ENCODE results near the gene MEGF6. TPM values are rescaled to one million over a fixed set of nuclear protein-coding genes. Genes with fewer than 3 reads are reported as not detected.

The MEGF6 gene
- total RNA-seq, 1 donor, result 102 TPM

DNA sequence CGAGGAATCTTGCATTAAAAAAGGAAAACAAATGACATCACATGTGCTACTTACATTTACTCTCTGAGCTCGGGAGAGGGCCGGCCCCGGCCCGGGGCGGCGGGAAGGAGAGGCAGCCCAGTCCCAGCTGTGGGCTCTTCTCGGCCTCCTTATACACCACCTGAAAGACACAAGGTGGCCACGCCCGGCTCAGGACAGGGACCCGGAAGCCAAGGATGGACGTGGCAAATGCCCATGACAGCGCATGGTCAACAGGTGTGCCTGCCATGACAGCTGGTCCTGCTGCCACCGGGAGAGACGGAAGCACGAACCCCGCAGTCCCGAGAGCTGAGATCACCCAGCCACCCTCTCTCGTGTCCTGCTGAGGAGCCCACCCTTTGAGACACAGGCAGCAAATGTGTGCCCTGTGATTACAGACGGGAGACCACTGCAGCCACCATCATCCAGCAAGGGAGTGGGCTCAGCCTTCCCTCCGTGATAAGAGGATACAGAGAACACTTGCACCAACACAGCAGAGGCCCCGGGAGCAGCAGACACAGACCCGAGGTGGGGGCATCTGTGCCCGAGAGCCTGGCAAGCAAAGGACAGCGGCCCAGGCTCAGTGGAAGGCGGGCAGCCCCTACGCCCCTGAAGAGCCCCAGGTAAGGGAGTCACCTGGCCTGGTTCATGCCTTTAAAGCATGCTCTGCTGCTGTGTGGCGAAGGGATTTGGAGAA is 22.2 kb upstream of the MEGF6 start:
- TF ChIP-seq, protein P1, sequence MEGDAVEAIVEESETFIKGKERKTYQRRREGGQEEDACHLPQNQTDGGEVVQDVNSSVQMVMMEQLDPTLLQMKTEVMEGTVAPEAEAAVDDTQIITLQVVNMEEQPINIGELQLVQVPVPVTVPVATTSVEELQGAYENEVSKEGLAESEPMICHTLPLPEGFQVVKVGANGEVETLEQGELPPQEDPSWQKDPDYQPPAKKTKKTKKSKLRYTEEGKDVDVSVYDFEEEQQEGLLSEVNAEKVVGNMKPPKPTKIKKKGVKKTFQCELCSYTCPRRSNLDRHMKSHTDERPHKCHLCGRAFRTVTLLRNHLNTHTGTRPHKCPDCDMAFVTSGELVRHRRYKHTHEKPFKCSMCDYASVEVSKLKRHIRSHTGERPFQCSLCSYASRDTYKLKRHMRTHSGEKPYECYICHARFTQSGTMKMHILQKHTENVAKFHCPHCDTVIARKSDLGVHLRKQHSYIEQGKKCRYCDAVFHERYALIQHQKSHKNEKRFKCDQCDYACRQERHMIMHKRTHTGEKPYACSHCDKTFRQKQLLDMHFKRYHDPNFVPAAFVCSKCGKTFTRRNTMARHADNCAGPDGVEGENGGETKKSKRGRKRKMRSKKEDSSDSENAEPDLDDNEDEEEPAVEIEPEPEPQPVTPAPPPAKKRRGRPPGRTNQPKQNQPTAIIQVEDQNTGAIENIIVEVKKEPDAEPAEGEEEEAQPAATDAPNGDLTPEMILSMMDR (IDR thresholded peaks at IDR 0.05; ENCODE audit: insufficient read depth, low read length), result no peak
- H3K4me3 ChIP-seq (ENCODE audit: low read depth, low read length), result no peak overlapping the region
- DNase-seq (ENCODE audit: low read depth), result no peak

DNA sequence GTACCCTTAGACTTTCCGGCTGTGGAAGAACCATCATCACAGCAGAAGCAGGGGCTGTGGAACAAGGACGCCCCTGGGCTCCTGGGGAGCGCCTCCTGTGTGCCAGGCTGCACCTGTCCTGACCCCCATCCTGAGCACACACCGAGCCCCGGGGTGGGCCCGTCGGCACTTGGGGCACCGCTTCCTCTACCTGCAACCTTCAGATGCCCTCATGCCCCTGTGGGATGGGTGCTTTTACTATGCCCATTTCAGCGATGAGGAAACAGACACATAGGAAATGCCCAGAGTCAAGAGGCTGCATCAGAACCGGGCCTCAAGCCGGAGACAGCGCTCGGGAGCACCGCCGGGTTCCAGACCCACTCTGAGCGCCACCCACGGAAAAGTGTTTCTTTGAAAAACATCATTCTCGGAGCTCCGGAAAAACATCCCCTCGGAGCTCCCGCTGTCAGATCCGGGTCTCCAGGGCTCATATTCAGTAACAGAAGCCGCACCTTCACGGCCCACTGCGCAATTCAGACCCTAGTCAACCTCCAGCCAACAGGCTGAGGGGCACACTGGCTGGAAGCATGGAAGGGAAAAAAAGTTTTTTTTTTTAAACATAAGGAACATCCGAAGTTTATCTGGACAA is 21.5 kb upstream of the MEGF6 start:
- TF ChIP-seq, protein P1 (IDR thresholded peaks at IDR 0.05; ENCODE audit: insufficient read depth, low read length), result no peak
- no peak for DNase-seq (ENCODE audit: low read depth)
- no peak overlapping the region for H3K4me3 ChIP-seq (ENCODE audit: low read depth, low read length)

DNA sequence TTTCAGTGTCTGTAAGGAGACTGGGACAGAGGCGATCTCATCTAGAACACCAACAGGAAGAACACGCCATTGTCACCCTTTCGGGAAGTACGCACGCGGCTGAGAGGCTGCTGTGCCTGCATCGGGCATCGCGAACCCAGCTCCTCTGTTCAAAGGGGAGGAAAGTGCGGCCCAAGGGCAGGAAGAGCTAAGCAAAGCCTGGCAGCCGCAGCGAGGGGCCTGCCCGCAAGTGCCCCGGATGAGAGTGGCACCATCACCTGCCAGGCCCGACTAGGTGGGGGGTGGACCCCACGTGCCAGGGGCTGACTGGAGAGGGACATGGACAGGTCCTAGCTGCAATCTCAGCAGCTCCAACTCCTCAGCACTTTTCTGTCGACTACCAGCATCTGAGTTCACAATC is 21.0 kb upstream of the MEGF6 start:
- TF ChIP-seq, protein P1 (IDR thresholded peaks at IDR 0.05; ENCODE audit: insufficient read depth, low read length), result no peak
- H3K4me3 ChIP-seq (ENCODE audit: low read depth, low read length), result no peak overlapping the region
- DNase-seq (ENCODE audit: low read depth), result no peak

DNA sequence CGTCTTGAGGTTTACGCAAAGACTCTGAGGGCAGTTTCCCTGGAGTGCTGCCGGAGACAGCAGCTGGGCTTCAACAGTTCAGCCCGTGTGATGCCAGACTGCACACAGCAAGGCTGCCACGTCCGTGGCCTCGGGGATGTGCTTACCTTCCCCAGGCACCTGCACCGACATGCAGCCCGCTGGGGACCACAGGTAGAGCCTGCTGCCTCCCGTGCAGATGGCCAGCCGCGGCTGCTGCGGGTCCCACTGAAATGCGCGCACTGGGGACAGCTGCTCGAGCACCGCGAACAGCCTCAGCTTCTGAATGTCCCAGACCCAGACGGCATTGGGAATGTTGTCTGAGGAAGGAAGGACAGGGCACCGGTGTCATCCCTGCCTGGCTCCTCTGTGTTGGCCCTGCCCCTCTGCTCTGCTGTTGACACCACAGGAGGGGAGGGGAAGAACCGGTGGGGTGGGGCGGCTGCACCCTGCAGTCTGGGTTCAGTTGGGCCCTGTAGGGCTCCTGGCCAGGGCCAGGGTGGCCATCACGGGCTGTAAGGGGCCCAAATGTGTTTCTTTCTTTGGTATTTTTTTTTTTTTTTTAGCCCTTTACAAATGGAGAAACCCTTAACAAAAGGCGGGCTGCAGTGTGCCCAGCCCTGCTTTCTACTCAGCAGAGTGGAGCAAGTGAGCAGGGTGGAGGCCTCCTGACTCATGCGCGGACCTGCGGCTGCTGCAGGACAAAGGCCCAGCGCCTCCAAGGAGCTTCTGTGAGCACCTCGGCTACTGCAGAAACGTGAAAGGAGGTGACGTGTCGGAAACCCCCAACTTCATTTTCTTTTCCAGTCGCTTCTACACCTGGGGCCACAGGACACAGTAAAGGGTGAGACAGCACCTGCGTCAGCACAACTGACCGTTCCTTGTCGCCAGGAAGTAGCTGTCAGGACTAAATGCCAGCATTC is 20.3 kb upstream of the MEGF6 start:
- no peak overlapping the region for H3K4me3 ChIP-seq (ENCODE audit: low read depth, low read length)
- TF ChIP-seq, protein P1 (IDR thresholded peaks at IDR 0.05; ENCODE audit: insufficient read depth, low read length), result no peak
- no peak for DNase-seq (ENCODE audit: low read depth)

DNA sequence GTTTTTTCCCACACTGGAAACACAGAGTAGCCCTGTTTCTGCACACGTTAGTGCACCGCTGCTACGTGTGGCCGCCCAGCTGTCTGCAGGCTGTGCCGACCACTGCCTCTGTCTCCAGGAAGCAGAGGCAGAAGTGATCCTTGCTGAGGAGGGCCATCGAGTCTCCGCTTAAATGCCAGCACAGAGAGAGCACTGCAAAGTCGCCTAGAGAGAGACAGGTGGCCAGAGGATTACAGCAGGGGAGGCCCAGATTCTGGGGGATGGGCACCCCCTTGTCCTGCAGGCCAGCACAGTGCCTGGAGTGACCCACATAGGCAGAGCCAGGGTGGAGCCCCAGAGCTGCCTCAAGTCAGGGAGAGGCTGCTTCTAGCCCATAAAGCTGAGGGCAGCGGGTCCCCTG is 19.6 kb upstream of the MEGF6 start:
- TF ChIP-seq, protein P1 (IDR thresholded peaks at IDR 0.05; ENCODE audit: insufficient read depth, low read length), result no peak
- no peak for DNase-seq (ENCODE audit: low read depth)
- H3K4me3 ChIP-seq (ENCODE audit: low read depth, low read length), result no peak overlapping the region

DNA sequence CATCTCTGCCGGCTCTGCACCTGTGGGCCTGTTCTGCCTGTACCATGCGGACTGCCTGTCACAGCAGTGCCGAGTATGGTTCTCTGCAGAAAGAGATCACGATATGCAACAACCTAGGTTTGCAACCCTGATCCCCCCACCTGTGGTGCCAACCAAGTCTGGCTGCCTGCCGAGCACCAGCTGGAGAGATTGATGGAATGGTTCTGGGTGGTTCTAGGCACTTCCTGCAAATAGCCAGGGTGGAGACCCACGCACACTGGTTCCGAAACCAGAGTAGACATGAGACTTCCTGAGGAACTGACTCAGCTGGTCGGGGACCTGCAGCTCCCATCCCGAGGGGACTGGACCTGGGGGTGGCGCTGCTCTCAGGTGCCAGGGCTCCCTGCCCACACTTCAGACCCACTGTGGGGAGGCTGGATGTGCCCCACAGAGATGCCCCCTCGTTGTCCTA is 18.9 kb upstream of the MEGF6 start:
- no peak overlapping the region for H3K4me3 ChIP-seq (ENCODE audit: low read depth, low read length)
- TF ChIP-seq, protein P1 (IDR thresholded peaks at IDR 0.05; ENCODE audit: insufficient read depth, low read length), result no peak
- no peak for DNase-seq (ENCODE audit: low read depth)
